Activated CD4-positive, alpha-beta T cell treated with anti-CD3 and anti-CD28 coated beads, Interleukin-2, amount 10 ng/mL, durations not matched to agents 24 days and 14 days (primary cell): ENCODE data around the gene ASZ1. TPM values are rescaled to one million over a fixed set of nuclear protein-coding genes. Genes with fewer than 3 reads are reported as not detected.

ENCODE experiments used
- total RNA-seq: library from RNA; stranded (reverse); gene quantifications from 2 replicates; pipeline ENCODE4 v1.2.3, GENCODE V29; 2022

Gene ASZ1
- total RNA-seq, 1 donor from 2014 or later = not detected

Other genes with a start within 250 kb of the ASZ1 start
- not detected in 2 replicates for gene WNT2, start 104.4 kb downstream of the ASZ1 start, total RNA-seq
- not detected in 2 replicates for gene CFTR, start 52.5 kb upstream of the ASZ1 start, total RNA-seq